Cardiac muscle cell (in vitro differentiated cells and primary cell): ENCODE results near the gene ZNF546. TPM values are rescaled to one million over a fixed set of nuclear protein-coding genes. Genes with fewer than 3 reads are reported as not detected.

ENCODE experiments used
- DNase-seq, 2 donors: peaks; one replicate each; pipeline versions ENCODE4 v3.0.0 to v3.0.0-alpha.2; 2010 to 2017; ENCODE audit warnings: low read depth in 1 of 2, low spot score in 1 of 2
- H3K27ac ChIP-seq: fragments of 200-600 bp; sonication (generic); 2 replicates; pipeline ENCODE4 v1.5.1; 2016
- H3K27me3 ChIP-seq: fragments of 200-600 bp; sonication (generic); 2 replicates; pipeline ENCODE4 v1.6.0; 2016; ENCODE audit warnings: control low read depth
- H3K36me3 ChIP-seq: fragments of 200-600 bp; sonication (generic); 2 replicates; pipeline ENCODE4 v1.5.1; 2016; ENCODE audit warnings: control low read depth
- H3K4me1 ChIP-seq: fragments of 200-600 bp; sonication (generic); 2 replicates; pipeline ENCODE4 v1.8.1; 2017; ENCODE audit warnings: low read depth, mild to moderate bottlenecking, mixed run types
- H3K4me3 ChIP-seq: fragments of 200-600 bp; sonication (generic); 2 replicates; pipeline ENCODE4 v1.5.1; 2016; ENCODE audit warnings: mild to moderate bottlenecking
- H3K9me3 ChIP-seq: fragments of 200-600 bp; sonication (generic); 2 replicates; pipeline ENCODE4 v1.5.1; 2017; ENCODE audit warnings: low read depth, mild to moderate bottlenecking, control low read depth
- polyA plus RNA-seq: library from polyadenylated mRNA; unstranded; fragments of >200 nt; fragmentation: Nextera tagmentation; extraction: Ambion mirVana; gene quantifications from 2 replicates; pipeline ENCODE4 v1.2.1, GENCODE V29; 2016
- total RNA-seq: library from RNA; depleted of rRNA; stranded (reverse); fragments of >200 nt; gene quantifications from 2 replicates; pipeline ENCODE4 v1.2.3, GENCODE V29; 2016
- TF ChIP-seq, protein P1 (sequence below): IDR thresholded peaks from 2 replicates; pipeline ENCODE4 v1.5.1; 2012; ENCODE audit warnings: low read depth, mild to moderate bottlenecking, low read length

ZNF546 gene
- total and polyA plus RNA-seq, 2 experiments from 2014 or later: 3.2 to 8.6 TPM

DNA sequence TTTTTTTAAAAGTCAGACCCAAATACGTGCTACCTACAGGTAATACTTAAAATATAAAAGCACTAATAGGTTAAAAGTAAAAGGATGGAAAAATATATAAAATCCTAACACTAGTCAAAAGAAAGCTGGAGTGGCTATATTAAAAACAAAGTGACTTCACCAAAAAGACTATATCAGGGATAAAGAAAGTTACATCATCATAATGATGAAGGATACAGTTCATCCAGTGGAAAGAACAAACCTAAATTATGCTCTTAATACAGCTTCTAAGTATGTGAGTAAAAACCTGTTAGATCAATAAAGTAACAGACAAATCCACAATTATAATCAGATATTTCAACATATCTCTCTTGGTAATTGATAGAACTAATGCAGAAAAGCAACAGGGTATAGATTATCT lies 60.3 kb downstream of the ZNF546 start:
- TF ChIP-seq, protein P1, sequence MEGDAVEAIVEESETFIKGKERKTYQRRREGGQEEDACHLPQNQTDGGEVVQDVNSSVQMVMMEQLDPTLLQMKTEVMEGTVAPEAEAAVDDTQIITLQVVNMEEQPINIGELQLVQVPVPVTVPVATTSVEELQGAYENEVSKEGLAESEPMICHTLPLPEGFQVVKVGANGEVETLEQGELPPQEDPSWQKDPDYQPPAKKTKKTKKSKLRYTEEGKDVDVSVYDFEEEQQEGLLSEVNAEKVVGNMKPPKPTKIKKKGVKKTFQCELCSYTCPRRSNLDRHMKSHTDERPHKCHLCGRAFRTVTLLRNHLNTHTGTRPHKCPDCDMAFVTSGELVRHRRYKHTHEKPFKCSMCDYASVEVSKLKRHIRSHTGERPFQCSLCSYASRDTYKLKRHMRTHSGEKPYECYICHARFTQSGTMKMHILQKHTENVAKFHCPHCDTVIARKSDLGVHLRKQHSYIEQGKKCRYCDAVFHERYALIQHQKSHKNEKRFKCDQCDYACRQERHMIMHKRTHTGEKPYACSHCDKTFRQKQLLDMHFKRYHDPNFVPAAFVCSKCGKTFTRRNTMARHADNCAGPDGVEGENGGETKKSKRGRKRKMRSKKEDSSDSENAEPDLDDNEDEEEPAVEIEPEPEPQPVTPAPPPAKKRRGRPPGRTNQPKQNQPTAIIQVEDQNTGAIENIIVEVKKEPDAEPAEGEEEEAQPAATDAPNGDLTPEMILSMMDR: no peak
- no peak for DNase-seq
- Histone ChIP-seq H3K4me3 (no peak overlapping the region), H3K9me3 (no peaks in the 10 kb centered on the region), H3K27ac (no peak overlapping the region), H3K36me3 (no peaks in the 10 kb centered on the region), H3K27me3 (no peaks in the 10 kb centered on the region), H3K4me1 (peaks cover 8% of the 10 kb centered on the region)

DNA sequence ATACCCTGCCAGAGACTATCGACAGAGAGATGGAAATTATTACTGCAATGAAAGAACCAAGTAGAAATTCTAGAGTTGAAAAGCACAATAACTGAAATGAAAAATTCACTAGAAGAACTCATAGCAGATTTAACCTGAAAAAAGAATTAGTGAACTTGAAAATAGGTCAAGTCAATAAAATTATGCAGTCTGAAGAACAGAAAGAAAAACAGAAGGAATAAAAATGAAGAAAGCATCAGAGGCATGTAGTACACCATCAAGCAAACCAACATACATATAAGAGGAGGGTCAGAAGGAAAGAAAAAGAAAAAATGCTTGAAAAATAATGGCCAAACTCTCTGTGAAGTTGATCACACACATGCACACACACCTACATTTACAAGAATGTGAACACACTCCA lies 62.8 kb downstream of the ZNF546 start:
- Histone ChIP-seq H3K4me3 (no peak overlapping the region), H3K27ac (no peak overlapping the region), H3K9me3 (no peaks in the 10 kb centered on the region), H3K4me1 (peaks cover 5% of the 10 kb centered on the region), H3K27me3 (no peaks in the 10 kb centered on the region), H3K36me3 (no peaks in the 10 kb centered on the region)
- no peak for DNase-seq
- TF ChIP-seq, protein P1: no peak

DNA sequence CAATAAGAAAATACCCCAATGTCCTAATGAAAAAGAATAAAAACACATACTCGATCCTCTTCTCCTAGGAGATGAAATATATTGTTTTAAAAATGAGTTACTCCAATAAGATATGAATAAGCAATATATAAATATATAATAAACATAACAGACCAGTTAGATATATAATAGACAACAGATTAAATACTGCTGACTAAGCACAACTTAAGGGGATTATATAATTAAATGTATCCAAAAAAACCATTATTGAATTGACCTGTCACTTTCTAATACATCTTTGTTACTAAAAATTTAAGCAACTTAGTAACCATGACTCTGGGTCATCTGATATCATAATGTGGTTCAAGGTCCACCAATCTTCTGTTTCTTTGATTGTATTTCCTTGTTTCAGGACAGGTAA lies 73.2 kb downstream of the ZNF546 start:
- Histone ChIP-seq H3K36me3 (peaks cover 11% of the 10 kb centered on the region), H3K4me3 (no peak overlapping the region), H3K27me3 (no peaks in the 10 kb centered on the region), H3K4me1 (no peaks in the 10 kb centered on the region), H3K27ac (no peak overlapping the region), H3K9me3 (no peaks in the 10 kb centered on the region)
- no peak for DNase-seq
- TF ChIP-seq, protein P1: no peak

Other genes with a start within 250 kb of the ZNF546 start
- gene LEUTX, start 218.2 kb upstream of the ZNF546 start, total RNA-seq: not detected in 2 replicates
- gene LEUTX, start 218.2 kb upstream of the ZNF546 start, polyA plus RNA-seq: not detected in 2 replicates
- gene DYRK1B, start 162.9 kb upstream of the ZNF546 start, total RNA-seq: 19.2 and 28.6 TPM in 2 replicates
- 22.0 and 31.4 TPM in 2 replicates for gene DYRK1B, start 162.9 kb upstream of the ZNF546 start, polyA plus RNA-seq
- 109 and 140 TPM in 2 replicates for gene FBL, start 150.7 kb upstream of the ZNF546 start, total RNA-seq
- gene FBL, start 150.7 kb upstream of the ZNF546 start, polyA plus RNA-seq: 104 and 124 TPM in 2 replicates
- gene FCGBP, start 62.4 kb upstream of the ZNF546 start, total RNA-seq: 0.57 and 0.70 TPM in 2 replicates
- not detected in 2 replicates for gene FCGBP, start 62.4 kb upstream of the ZNF546 start, polyA plus RNA-seq
- 101 and 152 TPM in 2 replicates for gene PSMC4, start 25.9 kb upstream of the ZNF546 start, total RNA-seq
- gene PSMC4, start 25.9 kb upstream of the ZNF546 start, polyA plus RNA-seq: 87.2 and 126 TPM in 2 replicates
- 21.4 and 46.7 TPM in 2 replicates for gene ZNF780B, start 59.2 kb downstream of the ZNF546 start, total RNA-seq
- 10.3 and 19.2 TPM in 2 replicates for gene ZNF780B, start 59.2 kb downstream of the ZNF546 start, polyA plus RNA-seq
- gene ZNF780A, start 93.9 kb downstream of the ZNF546 start, total RNA-seq: 15.4 and 20.8 TPM in 2 replicates
- 8.5 and 10.4 TPM in 2 replicates for gene ZNF780A, start 93.9 kb downstream of the ZNF546 start, polyA plus RNA-seq
- 19.8 and 30.5 TPM in 2 replicates for gene MAP3K10, start 194.4 kb downstream of the ZNF546 start, total RNA-seq
- 8.9 and 10.0 TPM in 2 replicates for gene MAP3K10, start 194.4 kb downstream of the ZNF546 start, polyA plus RNA-seq
- gene TTC9B, start 221.3 kb downstream of the ZNF546 start, total RNA-seq: not detected in 2 replicates
- 0.13 and 0.20 TPM in 2 replicates for gene TTC9B, start 221.3 kb downstream of the ZNF546 start, polyA plus RNA-seq
- gene CCNP, start 229.6 kb downstream of the ZNF546 start, total RNA-seq: 0.21 TPM in 1 of 2 replicates, not detected in the other
- gene CCNP, start 229.6 kb downstream of the ZNF546 start, polyA plus RNA-seq: 0.31 TPM in 1 of 2 replicates, not detected in the other